SK-N-SH (cell line): Measurements from ENCODE around the gene CCT2. TPM values are rescaled to one million over a fixed set of nuclear protein-coding genes. Genes with fewer than 3 reads are reported as not detected.

Experiments used
- CTCF ChIA-PET: fragments of 300-600, 350-600 bp; formaldehyde crosslinking; extraction: SDS; loops from one replicate; lab custom pipeline; 2021; lab: Yijun Ruan, JAX
- POLR2A ChIA-PET: fragments of 350-600 bp; sonication (Branson Sonifier 250); formaldehyde crosslinking; extraction: SDS; loops from one replicate; lab custom pipeline; 2020; ENCODE audit warnings: antibody characterized with exemption, inconsistent platforms; lab: Yijun Ruan, JAX
- DNase-seq: peaks from one replicate; pipeline ENCODE4 v3.0.0; 2012
- H2AFZ ChIP-seq: fragments of 200-600 bp; sonication (generic); 2 replicates; pipeline ENCODE4 v1.8.1; 2016; ENCODE audit warnings: antibody characterized with exemption, mild to moderate bottlenecking, low read depth
- H3F3A ChIP-seq: fragments of 200-600 bp; sonication (generic); replicated peaks from 2 replicates; pipeline ENCODE3; 2016; ENCODE audit warnings: antibody characterized with exemption, mild to moderate bottlenecking; ENCODE audit not compliant: insufficient read depth
- H3K27ac ChIP-seq, 2 experiments: fragments of 200-500 bp in 1 of 2; fragments of 200-600 bp in 1 of 2; sonication (Bioruptor generic) in 1 of 2; sonication (generic), shearing (Covaris generic) in 1 of 2; 2 replicates each; pipeline versions ENCODE4 v1.5.1 to v1.6.1; 2014 to 2016; ENCODE audit warnings: low read depth in 2 of 2, inconsistent platforms in 1 of 2, low read length in 1 of 2, mild to moderate bottlenecking in 1 of 2, mixed read lengths in 1 of 2
- H3K27me3 ChIP-seq: fragments of 200-600 bp; sonication (generic), shearing (Covaris generic); 2 replicates; pipeline ENCODE4 v1.6.1; 2016; ENCODE audit warnings: mixed run types; ENCODE audit not compliant: insufficient read depth
- H3K36me3 ChIP-seq, 2 experiments: fragments of 200-500 bp in 1 of 2; fragments of 200-600 bp in 1 of 2; sonication (Bioruptor generic) in 1 of 2; sonication (generic) in 1 of 2; replicated peaks in 1 of 2; 2 replicates each; pipeline versions ENCODE3 to v1.5.1; 2014 to 2016; ENCODE audit warnings: low read length in 1 of 2, mild to moderate bottlenecking in 1 of 2; ENCODE audit not compliant: insufficient read depth in 2 of 2, control insufficient read depth in 1 of 2
- H3K4me1 ChIP-seq, 2 experiments: fragments of 200-500 bp in 1 of 2; fragments of 200-600 bp in 1 of 2; sonication (Bioruptor generic) in 1 of 2; sonication (generic), shearing (Covaris generic) in 1 of 2; 2 replicates each; pipeline versions ENCODE4 v1.5.1 to v1.6.1; 2014 to 2016; ENCODE audit warnings: low read depth in 1 of 2, low read length in 1 of 2, mixed run types in 1 of 2; ENCODE audit not compliant: insufficient read depth in 2 of 2, control insufficient read depth in 1 of 2
- H3K4me2 ChIP-seq: fragments of 200-600 bp; sonication (generic), shearing (Covaris generic); 2 replicates; pipeline ENCODE4 v1.6.1; 2017; ENCODE audit warnings: mixed run types
- H3K4me3 ChIP-seq, 2 experiments: fragments of 200-500 bp in 1 of 2; fragments of 200-600 bp in 1 of 2; sonication (Bioruptor generic) in 1 of 2; sonication (generic), shearing (Covaris generic) in 1 of 2; 2 replicates each; pipeline versions ENCODE4 v1.5.1 to v1.8.1; 2014 to 2016; ENCODE audit warnings: low read depth in 2 of 2, inconsistent platforms in 1 of 2, low read length in 1 of 2, mild to moderate bottlenecking in 1 of 2, mixed read lengths in 1 of 2, moderate library complexity in 1 of 2
- H3K79me2 ChIP-seq: fragments of 200-600 bp; sonication (generic); 2 replicates; pipeline ENCODE4 v1.8.1; 2017; ENCODE audit warnings: mild to moderate bottlenecking; ENCODE audit not compliant: insufficient read depth
- H3K9ac ChIP-seq: fragments of 200-600 bp; sonication (generic); 2 replicates; pipeline ENCODE4 v1.6.1; 2017; ENCODE audit warnings: mixed run types
- H3K9me2 ChIP-seq: fragments of 200-600 bp; sonication (generic); 2 replicates; pipeline ENCODE4 v1.6.1; 2017; ENCODE audit warnings: mixed run types
- H3K9me3 ChIP-seq: fragments of 200-600 bp; sonication (generic); 2 replicates; pipeline ENCODE4 v1.6.1; 2017; ENCODE audit warnings: mixed run types, mild to moderate bottlenecking, moderate library complexity
- H4K20me1 ChIP-seq: fragments of 200-600 bp; sonication (generic); 2 replicates; pipeline ENCODE4 v1.6.1; 2017; ENCODE audit warnings: mild to moderate bottlenecking, mixed run types; ENCODE audit not compliant: insufficient read depth
- RAD21 ChIP-seq: IDR thresholded peaks from 2 replicates; pipeline ENCODE4 v1.6.1; 2012; ENCODE audit warnings: mild to moderate bottlenecking, low read length
- TEAD4 ChIP-seq: IDR thresholded peaks from 2 replicates; pipeline ENCODE4 v1.4.0; 2012; ENCODE audit warnings: mild to moderate bottlenecking, borderline replicate concordance; ENCODE audit not compliant: insufficient read depth
- WGBS: methylation state at CpG from one replicate; pipeline ENCODE4 v1.1.6; 2017; ENCODE audit warnings: low lambda C conversion rate; 5-methylcytosine and 5-hydroxymethylcytosine counted together
- polyA plus RNA-seq, 3 experiments: library from polyadenylated mRNA; depleted of rRNA; stranded (reverse); fragments of >200 nt; gene quantifications; 2 replicates each; pipeline ENCODE4 v1.2.3, GENCODE V29; 2012
- small RNA-seq, 7 experiments: library from RNA; depleted of rRNA; stranded (forward); fragments of <200 nt; gene quantifications; one replicate each; pipeline ENCODE3, GENCODE V24; 2012

CCT2 gene
- polyA plus RNA-seq, 1 of the 3 experiments (the other 2 are of a cell fraction) = 181 TPM

GRCh38 chr12:69649529-69649928 is 64.3 kb downstream of the CCT2 start:
- H3K4me3 ChIP-seq = no peak overlapping the region
- no peak for TF ChIP-seq TEAD4
- peak; percentile 9; the same call in 1 of the 2 replicates for TF ChIP-seq RAD21
- no peaks in the 10 kb centered on the region for H3K9me3 ChIP-seq
- H2AFZ ChIP-seq = no peak overlapping the region
- H3K9ac ChIP-seq = no peak overlapping the region
- WGBS = 46% methylated on average over 4 of the region's 4 CpGs
- no peaks in the 10 kb centered on the region for H4K20me1 ChIP-seq
- H3K4me2 ChIP-seq = no peak overlapping the region
- no peaks in the 10 kb centered on the region for H3K36me3 ChIP-seq
- H3K9me2 ChIP-seq = no peaks in the 10 kb centered on the region
- H3K79me2 ChIP-seq = no peaks in the 10 kb centered on the region
- H3K27ac ChIP-seq = no peak overlapping the region
- DNase-seq = no peak
- POLR2A ChIA-PET = no interaction called here
- H3K27me3 ChIP-seq = no peaks in the 10 kb centered on the region
- CTCF ChIA-PET = interaction anchor here (6.4 kb wide), 1 partner anchor 10 kb away, joined by 46 read pairs; no protein-coding TSS in a partner anchor
- H3K4me1 ChIP-seq = no peaks in the 10 kb centered on the region
- H3F3A ChIP-seq = no peaks in the 10 kb centered on the region

Small RNA genes lying within 50 kb of the gene (small RNA-seq; reads per million reads assigned to genes)
- 0 to 2.0 (median 0) reads per million in 7 experiments for gene MIR3913-1

Other genes with a start within 250 kb of the CCT2 start
- gene LYZ, start 237.1 kb upstream of the CCT2 start, polyA plus RNA-seq (2012; rRNA removed) = not detected in 2 replicates
- gene YEATS4, start 225.7 kb upstream of the CCT2 start, polyA plus RNA-seq (2012; rRNA removed) = 11.4 and 13.2 TPM in 2 replicates
- gene FRS2, start 115.1 kb upstream of the CCT2 start, polyA plus RNA-seq (2012; rRNA removed) = 7.1 and 9.6 TPM in 2 replicates
- not detected in 2 replicates for gene LRRC10, start 25.4 kb downstream of the CCT2 start, polyA plus RNA-seq (2012; rRNA removed)
- 0.48 and 0.75 TPM in 2 replicates for gene BEST3, start 113.8 kb downstream of the CCT2 start, polyA plus RNA-seq (2012; rRNA removed)
- 5.4 and 8.1 TPM in 2 replicates for gene RAB3IP, start 153.4 kb downstream of the CCT2 start, polyA plus RNA-seq (2012; rRNA removed)
- gene MYRFL, start 239.8 kb downstream of the CCT2 start, polyA plus RNA-seq (2012; rRNA removed) = not detected in 2 replicates